ENCODE results near the gene TRIM9. TPM values are rescaled to one million over a fixed set of nuclear protein-coding genes. Genes with fewer than 3 reads are reported as not detected.
A peak's percentile ranks its signal among the peaks of the same experiment; 100 is the strongest.

The TRIM9 gene
- total RNA-seq, 1 experiment from 2014 or later, result 2.6 TPM

- no peak overlapping the region for H3K9ac ChIP-seq (ENCODE audit: low read length)
- no TSS peak for BruUV-seq (replicated peaks)
- no peaks in the 10 kb centered on the region for H3K9me3 ChIP-seq (ENCODE audit: low read length)
- H3K4me1 ChIP-seq (ENCODE audit: insufficient read depth, low read length), result no peaks in the 10 kb centered on the region
- H2AFZ ChIP-seq (ENCODE audit: low read length), result no peak overlapping the region
- ATAC-seq, result no peak
- H3K79me2 ChIP-seq (ENCODE audit: low read length), result no peaks in the 10 kb centered on the region
- H3K4me3 ChIP-seq (ENCODE audit: low read length), result no peak overlapping the region
- no peak for TF ChIP-seq EZH2 (IDR thresholded peaks at IDR 0.05; ENCODE audit: low read length, unreplicated experiment)
- no peak for TF ChIP-seq CTCF (conservative IDR thresholded peaks at IDR 0.05; ENCODE audit: low read depth, low read length)
- no peak for TF ChIP-seq EZH2phosphoT487 (IDR thresholded peaks at IDR 0.05; ENCODE audit: borderline replicate concordance, low read length)
- no peaks in the 10 kb centered on the region for H3K9me2 ChIP-seq (replicated peaks; ENCODE audit: low read length)
- H3K27ac ChIP-seq (ENCODE audit: low read length), result no peak overlapping the region
- no peaks in the 10 kb centered on the region for H4K20me1 ChIP-seq (ENCODE audit: low read length)
- H3K4me2 ChIP-seq (ENCODE audit: low read length), result no peak overlapping the region
- POLR2A ChIA-PET (ENCODE audit: unreplicated experiment), result no interaction called here
- H3K36me3 ChIP-seq (ENCODE audit: low read depth, low read length), result no peaks in the 10 kb centered on the region
- no peak for DNase-seq
- H3K27me3 ChIP-seq (ENCODE audit: low read length), result no peaks in the 10 kb centered on the region
- CTCF ChIA-PET, result no interaction called here
- no peaks in the 10 kb centered on the region for H3F3A ChIP-seq (ENCODE audit: low read length, unreplicated experiment)
- intact Hi-C loops (cut with micrococcal nuclease), result no loop called here
Measured at GRCh38 chr14:51140338-51140737, 45.4 kb upstream of the TRIM9 start.

- peak; percentile 11; the same call in 1 of the 2 replicates for ATAC-seq
- Histone ChIP-seq H3K4me2 (ENCODE audit: low read length) (no peak overlapping the region), H3K27ac (ENCODE audit: low read length) (no peak overlapping the region), H3F3A (ENCODE audit: low read length, unreplicated experiment) (no peaks in the 10 kb centered on the region), H3K79me2 (ENCODE audit: low read length) (no peaks in the 10 kb centered on the region), H3K27me3 (ENCODE audit: low read length) (no peaks in the 10 kb centered on the region), H3K36me3 (ENCODE audit: low read depth, low read length) (no peaks in the 10 kb centered on the region), H3K4me3 (ENCODE audit: low read length) (no peak overlapping the region), H2AFZ (ENCODE audit: low read length) (no peak overlapping the region), H3K4me1 (ENCODE audit: insufficient read depth, low read length) (no peaks in the 10 kb centered on the region), H3K9me2 (replicated peaks; ENCODE audit: low read length) (no peaks in the 10 kb centered on the region), H4K20me1 (ENCODE audit: low read length) (no peaks in the 10 kb centered on the region), H3K9me3 (ENCODE audit: low read length) (no peaks in the 10 kb centered on the region), H3K9ac (ENCODE audit: low read length) (no peak overlapping the region)
- POLR2A ChIA-PET (ENCODE audit: unreplicated experiment), result no interaction called here
- TF ChIP-seq EZH2phosphoT487 (IDR thresholded peaks at IDR 0.05; ENCODE audit: borderline replicate concordance, low read length) (no peak), CTCF (conservative IDR thresholded peaks at IDR 0.05; ENCODE audit: low read depth, low read length) (no peak), EZH2 (IDR thresholded peaks at IDR 0.05; ENCODE audit: low read length, unreplicated experiment) (no peak)
- intact Hi-C loops (cut with micrococcal nuclease), result loop anchor here (5.0 kb wide), 1 partner anchor 42 kb away; the partner anchor contains the start of gene TRIM9
- no TSS peak for BruUV-seq (replicated peaks)
- no peak for DNase-seq
- CTCF ChIA-PET, result no interaction called here
Measured at GRCh38 chr14:51139121-51139681, 44.3 kb upstream of the TRIM9 start.

GRCh38 chr14:51138404-51139103 lies 43.6 kb upstream of the TRIM9 start:
- intact Hi-C loops (cut with micrococcal nuclease), result loop anchor here (5.0 kb wide), 1 partner anchor 41 kb away; the partner anchor contains the start of gene TRIM9
- H3K79me2 ChIP-seq (ENCODE audit: low read length), result no peaks in the 10 kb centered on the region
- no peaks in the 10 kb centered on the region for H3K4me1 ChIP-seq (ENCODE audit: insufficient read depth, low read length)
- BruUV-seq (replicated peaks), result no TSS peak
- ATAC-seq (peak; percentile 58), DNase-seq (no peak)
- H2AFZ ChIP-seq (ENCODE audit: low read length), result no peak overlapping the region
- H3K9me3 ChIP-seq (ENCODE audit: low read length), result no peaks in the 10 kb centered on the region
- no peak for TF ChIP-seq EZH2phosphoT487 (IDR thresholded peaks at IDR 0.05; ENCODE audit: borderline replicate concordance, low read length)
- TF ChIP-seq EZH2 (IDR thresholded peaks at IDR 0.05; ENCODE audit: low read length, unreplicated experiment), result no peak
- no peak for TF ChIP-seq CTCF (conservative IDR thresholded peaks at IDR 0.05; ENCODE audit: low read depth, low read length)
- H3K36me3 ChIP-seq (ENCODE audit: low read depth, low read length), result no peaks in the 10 kb centered on the region
- no peak overlapping the region for H3K4me3 ChIP-seq (ENCODE audit: low read length)
- H3K9ac ChIP-seq (ENCODE audit: low read length), result no peak overlapping the region
- H4K20me1 ChIP-seq (ENCODE audit: low read length), result no peaks in the 10 kb centered on the region
- POLR2A ChIA-PET (ENCODE audit: unreplicated experiment), result no interaction called here
- CTCF ChIA-PET, result no interaction called here
- no peaks in the 10 kb centered on the region for H3K27me3 ChIP-seq (ENCODE audit: low read length)
- H3F3A ChIP-seq (ENCODE audit: low read length, unreplicated experiment), result no peaks in the 10 kb centered on the region
- H3K9me2 ChIP-seq (replicated peaks; ENCODE audit: low read length), result no peaks in the 10 kb centered on the region
- H3K4me2 ChIP-seq (ENCODE audit: low read length), result no peak overlapping the region
- no peak overlapping the region for H3K27ac ChIP-seq (ENCODE audit: low read length)
